Lower leg skin (tissue), 3 donors: ENCODE measurements around the gene NFYA.

Experiments
- CTCF ChIP-seq, 3 donors: fragments of 450-650 bp; IDR thresholded peaks; one replicate each; pipeline ENCODE4 v1.5.1; 2016; ENCODE audit warnings: antibody characterized with exemption in 3 of 3, mild to moderate bottlenecking in 3 of 3, moderate library complexity in 2 of 3
- POLR2A ChIP-seq, 2 donors: fragments of 450-650 bp; IDR thresholded peaks; one replicate each; pipeline ENCODE4 v1.6.1; 2016 to 2017; ENCODE audit warnings: antibody characterized with exemption in 2 of 2, mild to moderate bottlenecking in 1 of 2, moderate library complexity in 1 of 2

- TF ChIP-seq POLR2A (IDR thresholded peaks at IDR 0.05): no peak
- no peak for TF ChIP-seq CTCF (IDR thresholded peaks at IDR 0.05)
These were observed 15.8 kb upstream of the NFYA start for GRCh38 chr6:41056768-41057490.
